Activated CD4-positive, alpha-beta T cell treated with anti-CD3 and anti-CD28 coated beads for 1 hour (primary cell): ENCODE results near the gene C12orf57.

ENCODE experiments used
- DNase-seq: peaks from one replicate; pipeline ENCODE4 v3.0.0-alpha.2; 2020

The C12orf57 gene

GRCh38 chr12:6955108-6956020 is 11.5 kb downstream of the C12orf57 start:
- DNase-seq: no peak

GRCh38 chr12:6956021-6956727 is 12.4 kb downstream of the C12orf57 start:
- DNase-seq: no peak

GRCh38 chr12:6957151-6957701 is 13.4 kb downstream of the C12orf57 start:
- DNase-seq: no peak

GRCh38 chr12:6957741-6958608 is 14.2 kb downstream of the C12orf57 start:
- no peak for DNase-seq

GRCh38 chr12:6958609-6959057 is 14.8 kb downstream of the C12orf57 start:
- DNase-seq: no peak

GRCh38 chr12:6959058-6959804 is 15.4 kb downstream of the C12orf57 start:
- peak; percentile 60 for DNase-seq

GRCh38 chr12:6959805-6960592 is 16.2 kb downstream of the C12orf57 start:
- no peak for DNase-seq

GRCh38 chr12:6960593-6961277 is 16.9 kb downstream of the C12orf57 start:
- DNase-seq: no peak

- DNase-seq: peak; percentile 91
These were observed 17.5 kb downstream of the C12orf57 start for GRCh38 chr12:6961278-6961694.

GRCh38 chr12:6961695-6962284 is 18.0 kb downstream of the C12orf57 start:
- DNase-seq: no peak

GRCh38 chr12:6962285-6963015 is 18.6 kb downstream of the C12orf57 start:
- DNase-seq: no peak

GRCh38 chr12:6963016-6963731 is 19.4 kb downstream of the C12orf57 start:
- DNase-seq: no peak

- DNase-seq: no peak
These were observed 20.1 kb downstream of the C12orf57 start for GRCh38 chr12:6963791-6964413.

GRCh38 chr12:6964605-6965025 is 20.8 kb downstream of the C12orf57 start:
- no peak for DNase-seq

GRCh38 chr12:6965026-6965661 is 21.3 kb downstream of the C12orf57 start:
- DNase-seq: peak; percentile 84

- DNase-seq: no peak
These were observed 21.9 kb downstream of the C12orf57 start for GRCh38 chr12:6965714-6966113.

GRCh38 chr12:6966351-6966750 is 22.5 kb downstream of the C12orf57 start:
- no peak for DNase-seq
